Neural cell (in vitro differentiated cells): ENCODE data around the gene METTL1. TPM values are rescaled to one million over a fixed set of nuclear protein-coding genes. Genes with fewer than 3 reads are reported as not detected.
"Not testable (repeated sequence)": the region's sequence is repeated elsewhere in the genome, so short reads cannot be mapped to it uniquely, and the experiment has no call there.

Experiments
- H2AFZ ChIP-seq: fragments of 200-600, 300-800 bp; sonication (generic), shearing (Covaris generic); 2 replicates; pipeline ENCODE4 v1.6.0; 2014; ENCODE audit warnings: low read depth, mild to moderate bottlenecking, antibody characterized with exemption, low read length, moderate library complexity
- H3F3A ChIP-seq: fragments of 200-600 bp; shearing (Covaris generic); 2 replicates; pipeline ENCODE4 v1.6.1; 2016; ENCODE audit warnings: mild to moderate bottlenecking, moderate library complexity, mixed read lengths, antibody characterized with exemption, low read length; ENCODE audit not compliant: insufficient read depth, poor library complexity, severe bottlenecking
- H3K27ac ChIP-seq: fragments of 200-600, 300-800 bp; sonication (generic), shearing (Covaris generic); 2 replicates; pipeline ENCODE4 v1.5.1; 2014; ENCODE audit warnings: mild to moderate bottlenecking, low read length, moderate library complexity
- H3K27me3 ChIP-seq: fragments of 300-800, 200-600 bp; sonication (generic), shearing (Covaris generic); 2 replicates; pipeline ENCODE4 v1.6.0; 2014; ENCODE audit warnings: mild to moderate bottlenecking, low read depth, low read length, moderate library complexity; ENCODE audit not compliant: insufficient read depth
- H3K36me3 ChIP-seq: fragments of 300-800, 200-600 bp; sonication (generic), shearing (Covaris generic); 2 replicates; pipeline ENCODE4 v1.5.1; 2014; ENCODE audit warnings: mild to moderate bottlenecking, antibody characterized with exemption, low read length, moderate library complexity; ENCODE audit not compliant: insufficient read depth
- H3K4me2 ChIP-seq: fragments of 300-800, 200-600 bp; sonication (generic), shearing (Covaris generic); 2 replicates; pipeline ENCODE4 v1.6.0; 2014; ENCODE audit warnings: mild to moderate bottlenecking, low read length
- H3K4me3 ChIP-seq: fragments of 300-800, 200-600 bp; sonication (generic), shearing (Covaris generic); 2 replicates; pipeline ENCODE4 v1.5.1; 2014; ENCODE audit warnings: mild to moderate bottlenecking, low read length, moderate library complexity
- H3K79me2 ChIP-seq: fragments of 200-600 bp; shearing (Covaris generic); replicated peaks from 2 replicates; pipeline ENCODE4 v1.6.0; 2014; ENCODE audit warnings: mild to moderate bottlenecking, low read length, moderate library complexity; ENCODE audit not compliant: insufficient read depth
- H3K9ac ChIP-seq: fragments of 300-800, 200-600 bp; sonication (generic), shearing (Covaris generic); 2 replicates; pipeline ENCODE4 v1.6.1; 2016; ENCODE audit warnings: mild to moderate bottlenecking, low read length, mixed read lengths
- H3K9me2 ChIP-seq: fragments of 200-600 bp; shearing (Covaris generic); 2 replicates; pipeline ENCODE4 v1.6.1; 2016; ENCODE audit warnings: mild to moderate bottlenecking, low read length, mixed read lengths; ENCODE audit not compliant: insufficient read depth
- H3K9me3 ChIP-seq: fragments of 200-600, 300-800 bp; sonication (generic), shearing (Covaris generic); 2 replicates; pipeline ENCODE4 v1.6.1; 2016; ENCODE audit warnings: mild to moderate bottlenecking, mixed run types, low read length, moderate library complexity, mixed read lengths
- H4K20me1 ChIP-seq: fragments of 200-600 bp; shearing (Covaris generic); 2 replicates; pipeline ENCODE4 v1.6.1; 2016; ENCODE audit warnings: mild to moderate bottlenecking, mixed run types; ENCODE audit not compliant: insufficient read depth
- EP300 ChIP-seq: fragments of 450-650 bp; conservative IDR thresholded peaks from 2 replicates; pipeline ENCODE4 v1.6.1; 2014; ENCODE audit warnings: antibody characterized with exemption, mild to moderate bottlenecking, moderate library complexity; ENCODE audit not compliant: poor library complexity, severe bottlenecking
- EZH2 ChIP-seq: fragments of 200-600, 300-800 bp; shearing (Covaris generic), sonication (generic); IDR thresholded peaks from 2 replicates; pipeline ENCODE4 v1.6.1; 2014; ENCODE audit warnings: antibody characterized with exemption, low read length, borderline replicate concordance, mild to moderate bottlenecking; ENCODE audit not compliant: insufficient read depth, poor library complexity, severe bottlenecking
- MXI1 ChIP-seq: fragments of 450-650 bp; conservative IDR thresholded peaks from 2 replicates; pipeline ENCODE4 v1.6.1; 2014; ENCODE audit warnings: antibody characterized with exemption, mild to moderate bottlenecking; ENCODE audit not compliant: poor library complexity, severe bottlenecking
- RAD21 ChIP-seq: fragments of 450-650 bp; conservative IDR thresholded peaks from 2 replicates; pipeline ENCODE4 v1.6.1; 2014; ENCODE audit warnings: antibody characterized with exemption, mild to moderate bottlenecking, moderate library complexity
- SMC3 ChIP-seq: fragments of 450-650 bp; conservative IDR thresholded peaks from 2 replicates; pipeline ENCODE4 v1.6.1; 2014; ENCODE audit warnings: antibody characterized with exemption, mild to moderate bottlenecking, moderate library complexity; ENCODE audit not compliant: poor library complexity
- polyA plus RNA-seq: library from polyadenylated mRNA; depleted of rRNA; stranded (reverse); fragments of >200 nt; gene quantifications from 2 replicates; pipeline ENCODE4 v1.2.3, GENCODE V29; 2014
- TF ChIP-seq, protein P1 (sequence below): fragments of 450-650 bp; IDR thresholded peaks from 2 replicates; pipeline ENCODE4 v1.5.1; 2014; ENCODE audit warnings: antibody characterized with exemption, mild to moderate bottlenecking, moderate library complexity; ENCODE audit not compliant: poor library complexity, severe bottlenecking

The METTL1 gene
- polyA plus RNA-seq, 1 donor from 2014 or later, result 1.9 TPM

DNA sequence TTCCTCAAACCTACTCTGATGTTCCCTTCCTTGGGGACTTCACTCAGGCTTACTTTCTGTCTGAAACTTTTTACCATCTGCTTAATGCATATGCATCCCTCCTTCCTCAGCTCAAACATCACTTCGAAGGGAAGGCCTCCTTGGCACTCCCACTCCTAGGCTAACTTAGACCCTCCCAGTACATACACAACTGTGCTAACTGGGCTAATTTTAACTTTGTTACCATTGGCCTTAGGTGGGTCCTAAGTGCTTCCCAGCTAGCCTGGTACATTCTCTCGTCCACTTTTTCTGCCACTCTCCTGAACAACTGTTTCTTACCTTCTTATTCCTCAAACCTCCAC lies 4.3 kb upstream of the METTL1 start:
- Histone ChIP-seq H2AFZ (no peak overlapping the region), H3K9me2 (no peaks in the 10 kb centered on the region)

DNA sequence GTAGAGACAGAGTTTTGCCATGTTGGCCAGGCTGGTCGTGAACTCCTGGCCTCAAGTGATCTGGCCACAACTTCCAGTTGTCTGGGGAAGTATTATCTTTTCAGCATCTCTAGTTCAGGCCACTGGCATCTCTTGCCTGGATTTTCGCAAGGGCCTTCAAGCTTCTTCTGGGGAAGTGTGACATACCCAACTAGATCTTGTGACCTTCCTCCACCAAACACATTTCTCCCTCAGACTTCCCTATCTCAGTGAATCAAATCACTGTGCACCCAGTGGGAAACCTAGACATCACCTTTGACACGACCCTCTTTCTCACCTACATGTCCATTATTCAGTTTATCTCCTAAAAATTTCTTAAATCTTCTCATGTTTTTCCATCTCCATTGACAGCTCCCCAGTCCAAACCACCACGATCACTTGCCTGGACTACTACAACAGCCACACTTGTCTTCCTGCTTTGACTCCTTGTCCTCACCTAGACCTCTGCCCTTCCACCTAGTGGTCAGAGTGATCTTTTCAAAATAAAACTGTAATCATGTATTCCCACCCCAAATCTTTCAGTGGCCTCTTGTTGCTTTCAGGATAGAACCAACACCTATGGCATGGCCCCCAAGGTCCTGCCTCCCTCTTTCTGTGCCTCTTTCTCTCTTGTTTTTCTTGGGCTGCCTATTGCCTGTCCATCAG lies 3.8 kb upstream of the METTL1 start:
- Histone ChIP-seq H3K4me2 (no peak overlapping the region), H3K9me3 (no peaks in the 10 kb centered on the region), H3K4me3 (no peak overlapping the region), H3K27me3 (no peaks in the 10 kb centered on the region), H3K9me2 (no peaks in the 10 kb centered on the region), H4K20me1 (no peaks in the 10 kb centered on the region), H3K36me3 (no peaks in the 10 kb centered on the region), H2AFZ (no peak overlapping the region), H3K79me2 (no peaks in the 10 kb centered on the region), H3K9ac (no peak overlapping the region), H3K27ac (no peak overlapping the region), H3F3A (no peaks in the 10 kb centered on the region)
- TF ChIP-seq SMC3, result no peak

More for the DNA sequence above, 4.3 kb upstream of the METTL1 start:
- Histone ChIP-seq H3K27me3 (no peaks in the 10 kb centered on the region), H3K36me3 (no peaks in the 10 kb centered on the region), H3K9ac (no peak overlapping the region), H3K4me2 (no peak overlapping the region), H3K79me2 (no peaks in the 10 kb centered on the region), H3K9me3 (no peaks in the 10 kb centered on the region), H3K27ac (no peak overlapping the region), H4K20me1 (no peaks in the 10 kb centered on the region), H3F3A (no peaks in the 10 kb centered on the region), H3K4me3 (no peak overlapping the region)
- TF ChIP-seq EP300 (no peak), EZH2 (no peak)

DNA sequence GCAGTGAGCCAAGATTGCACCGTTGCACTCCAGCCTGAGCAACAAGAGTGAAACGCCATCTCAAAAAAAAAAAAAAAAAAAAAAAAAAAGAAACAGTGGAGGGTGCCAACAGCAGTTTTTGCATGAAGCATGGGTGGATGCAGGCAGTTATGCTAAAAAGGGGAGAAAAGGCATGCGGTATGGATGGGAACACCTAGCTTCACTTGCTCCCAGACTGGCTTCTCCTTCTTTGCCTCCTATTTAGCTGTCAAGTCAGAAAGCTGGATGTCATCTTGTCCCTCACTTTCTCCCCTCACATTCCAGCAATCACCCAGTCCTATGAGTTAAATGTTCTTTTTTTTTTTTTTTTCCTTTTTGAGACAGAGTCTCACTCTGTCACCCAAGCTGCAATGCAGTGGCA lies 3.1 kb upstream of the METTL1 start:
- Histone ChIP-seq H3K27me3 (no peaks in the 10 kb centered on the region), H3K4me2 (no peak overlapping the region), H3K36me3 (no peaks in the 10 kb centered on the region), H3K4me3 (no peak overlapping the region), H3K9me3 (no peaks in the 10 kb centered on the region), H3K9ac (no peak overlapping the region), H3K9me2 (no peaks in the 10 kb centered on the region), H3K27ac (no peak overlapping the region), H2AFZ (no peak overlapping the region), H4K20me1 (no peaks in the 10 kb centered on the region), H3K79me2 (no peaks in the 10 kb centered on the region), H3F3A (no peaks in the 10 kb centered on the region)
- TF ChIP-seq MXI1, result no peak
- no peak for TF ChIP-seq RAD21
- TF ChIP-seq EZH2, result no peak
- TF ChIP-seq, protein P1, sequence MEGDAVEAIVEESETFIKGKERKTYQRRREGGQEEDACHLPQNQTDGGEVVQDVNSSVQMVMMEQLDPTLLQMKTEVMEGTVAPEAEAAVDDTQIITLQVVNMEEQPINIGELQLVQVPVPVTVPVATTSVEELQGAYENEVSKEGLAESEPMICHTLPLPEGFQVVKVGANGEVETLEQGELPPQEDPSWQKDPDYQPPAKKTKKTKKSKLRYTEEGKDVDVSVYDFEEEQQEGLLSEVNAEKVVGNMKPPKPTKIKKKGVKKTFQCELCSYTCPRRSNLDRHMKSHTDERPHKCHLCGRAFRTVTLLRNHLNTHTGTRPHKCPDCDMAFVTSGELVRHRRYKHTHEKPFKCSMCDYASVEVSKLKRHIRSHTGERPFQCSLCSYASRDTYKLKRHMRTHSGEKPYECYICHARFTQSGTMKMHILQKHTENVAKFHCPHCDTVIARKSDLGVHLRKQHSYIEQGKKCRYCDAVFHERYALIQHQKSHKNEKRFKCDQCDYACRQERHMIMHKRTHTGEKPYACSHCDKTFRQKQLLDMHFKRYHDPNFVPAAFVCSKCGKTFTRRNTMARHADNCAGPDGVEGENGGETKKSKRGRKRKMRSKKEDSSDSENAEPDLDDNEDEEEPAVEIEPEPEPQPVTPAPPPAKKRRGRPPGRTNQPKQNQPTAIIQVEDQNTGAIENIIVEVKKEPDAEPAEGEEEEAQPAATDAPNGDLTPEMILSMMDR, result no peak

DNA sequence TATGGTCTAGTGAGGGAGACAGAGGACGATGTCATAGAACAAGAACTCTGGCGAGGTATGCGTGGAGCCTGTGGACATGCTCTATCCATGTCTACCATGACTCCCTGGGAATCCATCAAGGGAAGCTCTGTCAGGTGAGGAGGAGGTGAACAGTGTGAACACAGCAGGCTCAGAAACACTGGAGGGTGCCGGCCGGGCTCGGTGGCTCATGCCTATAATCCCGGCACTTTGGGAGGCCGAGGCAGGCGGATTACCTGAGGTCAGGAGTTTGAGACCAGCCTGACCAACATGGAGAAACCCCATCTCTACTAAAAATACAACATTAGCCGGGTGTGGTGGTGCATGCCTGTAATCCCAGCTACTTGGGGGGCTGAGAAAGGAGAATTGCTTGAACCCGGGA lies 2.7 kb upstream of the METTL1 start:
- not testable (repeated sequence) for H3K27me3 ChIP-seq, H3K36me3 ChIP-seq, H3K9me2 ChIP-seq, H3K4me3 ChIP-seq, H3K9me3 ChIP-seq, H4K20me1 ChIP-seq, H2AFZ ChIP-seq, H3K79me2 ChIP-seq, H3F3A ChIP-seq, H3K4me2 ChIP-seq, H3K9ac ChIP-seq, H3K27ac ChIP-seq
